ENCODE results near the gene ARFGEF2.

- TF ChIP-seq, protein P1, sequence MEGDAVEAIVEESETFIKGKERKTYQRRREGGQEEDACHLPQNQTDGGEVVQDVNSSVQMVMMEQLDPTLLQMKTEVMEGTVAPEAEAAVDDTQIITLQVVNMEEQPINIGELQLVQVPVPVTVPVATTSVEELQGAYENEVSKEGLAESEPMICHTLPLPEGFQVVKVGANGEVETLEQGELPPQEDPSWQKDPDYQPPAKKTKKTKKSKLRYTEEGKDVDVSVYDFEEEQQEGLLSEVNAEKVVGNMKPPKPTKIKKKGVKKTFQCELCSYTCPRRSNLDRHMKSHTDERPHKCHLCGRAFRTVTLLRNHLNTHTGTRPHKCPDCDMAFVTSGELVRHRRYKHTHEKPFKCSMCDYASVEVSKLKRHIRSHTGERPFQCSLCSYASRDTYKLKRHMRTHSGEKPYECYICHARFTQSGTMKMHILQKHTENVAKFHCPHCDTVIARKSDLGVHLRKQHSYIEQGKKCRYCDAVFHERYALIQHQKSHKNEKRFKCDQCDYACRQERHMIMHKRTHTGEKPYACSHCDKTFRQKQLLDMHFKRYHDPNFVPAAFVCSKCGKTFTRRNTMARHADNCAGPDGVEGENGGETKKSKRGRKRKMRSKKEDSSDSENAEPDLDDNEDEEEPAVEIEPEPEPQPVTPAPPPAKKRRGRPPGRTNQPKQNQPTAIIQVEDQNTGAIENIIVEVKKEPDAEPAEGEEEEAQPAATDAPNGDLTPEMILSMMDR (IDR thresholded peaks at IDR 0.05; ENCODE audit: low read depth, low read length) = no peak
- TF ChIP-seq EZH2phosphoT487 (IDR thresholded peaks at IDR 0.05; ENCODE audit: low read depth) = no peak
These were observed 40.4 kb upstream of the ARFGEF2 start for GRCh38 chr20:48880981-48881657.
